Pancreas (tissue), 10 donors: ENCODE data around the gene CCDC86. TPM values are rescaled to one million over a fixed set of nuclear protein-coding genes. Genes with fewer than 3 reads are reported as not detected.

Experiments used
- ATAC-seq, 4 donors: fragments of 200-7000 bp; cut with Tn5 transposase; one replicate each; pipeline versions ENCODE4 v1.8.0 to v1.9.1; 2020; ENCODE audit warnings: mild to moderate bottlenecking in 4 of 4, moderate library complexity in 4 of 4
- DNase-seq, 6 donors: peaks; one replicate each; pipeline ENCODE4 v3.0.0-alpha.2; 2020
- FAIRE-seq: peaks from 2 replicates; lab custom pipeline; 2012; peaks lifted over from hg19 to GRCh38; lab: Jason Lieb, UNC
- H3K27ac ChIP-seq, 4 donors: fragments of 200-600 bp; sonication (generic); 1 replicate in 3 of 4; 2 replicates in 1 of 4; pipeline versions ENCODE4 v1.5.0 to v1.8.0; 2020
- H3K27me3 ChIP-seq, 4 donors: fragments of 200-600 bp; one replicate each; pipeline ENCODE4 v1.8.0; 2021
- H3K36me3 ChIP-seq, 3 donors: fragments of 200-600 bp; sonication (generic) in 1 of 3; one replicate each; pipeline versions ENCODE4 v1.5.0 to v1.8.0; 2020 to 2021
- H3K4me1 ChIP-seq, 3 donors: fragments of 200-600 bp; one replicate each; pipeline ENCODE4 v1.8.0; 2021
- H3K4me3 ChIP-seq, 4 donors: fragments of 200-600 bp; sonication (generic) in 2 of 4; one replicate each; pipeline versions ENCODE4 v1.5.0 to v1.8.0; 2020 to 2021
- H3K9me3 ChIP-seq, 4 donors: fragments of 200-600 bp; one replicate each; pipeline ENCODE4 v1.8.0; 2021
- CTCF ChIP-seq, 4 donors: fragments of 200-600 bp; sonication (generic) in 3 of 4; IDR thresholded peaks; one replicate each; pipeline versions ENCODE4 v1.5.0 to v1.8.0; 2021; ENCODE audit warnings: antibody characterized with exemption in 4 of 4
- WGBS, 2 donors: extraction: QIAGEN DNeasy Blood & Tissue Kit; methylation state at CpG; one replicate each; pipeline ENCODE4 v1.1.7; 2013; 5-methylcytosine and 5-hydroxymethylcytosine counted together
- intact Hi-C, 3 donors: fragments of 100-400 bp; cut with DNase I; formaldehyde crosslinking; loops; one replicate each; pipeline versions ENCODE4 v1.11.1 to v1.14.2; 2022
- polyA plus RNA-seq, 2 donors: library from polyadenylated mRNA; stranded (reverse); fragments of 200-250 nt; gene quantifications; one replicate each; pipeline ENCODE4 v1.2.3, GENCODE V29; 2013
- total RNA-seq, 6 donors: library from RNA; stranded (reverse); fragmentation: NEBNext Ultra II Directional in 4 of 6; extraction: Animal tissue kit (Norgen Biotek cat#: 25700) in 4 of 6; gene quantifications; one replicate each; pipeline versions ENCODE4 v1.2.1 to v1.2.4, GENCODE V29; 2021 to 2023
- donor health status: healthy with polysubstance abuse.
- donor health status: DM: no; HTN: no; CAD: no; lungs with moderate emphysema.
- donor health status: DM: no; HTN: no; CAD: no.
- donor health status: control.
- donor health status: control.
- donor health status: Bipolar disorder and iron deficiency.
- donor health status: DM: yes; HTN: yes; CAD: no.
- donor health status: DM: no; HTN: no; CAD: no.
- donor health status: DM: no; HTN: no; CAD: no.
- donor health status: DM: yes; HTN: yes; CAD: no.

Gene CCDC86
- total and polyA plus RNA-seq, 8 donors, result 6.3 to 20.8 (median 11.0) TPM

GRCh38 chr11:60899046-60899936 is 57.4 kb downstream of the CCDC86 start:
- peak; percentile 76 to 89 (median 88) for TF ChIP-seq CTCF (IDR thresholded peaks at IDR 0.05)
- no peak overlapping the region for H3K4me3 ChIP-seq
- peaks cover 21 to 88% (median 60%) of the 10 kb centered on the region in 3 donors for H3K36me3 ChIP-seq
- WGBS, 2 donors, result 54 to 55% methylated on average over 12 of the region's 12 CpGs
- intact Hi-C loops, result loop anchor here (5.0 to 10.0 kb wide), 3 partner anchors 54 to 67 kb away; partner anchors contain the start of gene CCDC86 (in 1 of the 3)
- FAIRE-seq (no peak), DNase-seq (peak in 2 of 6 donors; percentile 22 to 54), ATAC-seq (peak; percentile 61 to 90 (median 86))
- H3K27ac ChIP-seq, result no peak overlapping the region
- no peaks in the 10 kb centered on the region for H3K9me3 ChIP-seq
- H3K4me1 ChIP-seq, result peaks cover 0 to 6% (median 2%) of the 10 kb centered on the region in 3 donors
- H3K27me3 ChIP-seq, result no peaks in the 10 kb centered on the region

DNA sequence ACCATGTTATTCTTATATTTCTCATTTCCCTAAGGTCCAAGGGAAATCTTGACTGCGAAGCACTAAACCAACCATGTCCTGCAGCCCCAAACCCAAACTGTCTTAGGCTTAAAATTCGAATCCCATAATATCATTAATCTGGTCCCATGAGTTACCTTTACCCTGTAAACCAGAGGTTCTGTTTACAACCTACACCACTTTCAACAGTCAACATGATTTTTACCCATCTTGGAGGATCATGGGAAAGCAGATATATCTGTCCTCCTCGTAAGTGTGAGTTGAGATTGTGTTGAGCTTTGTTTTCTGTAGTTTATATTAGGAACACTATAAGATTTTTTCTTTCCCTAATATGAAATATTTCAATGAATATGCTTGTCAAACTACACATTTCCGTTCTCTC is 58.1 kb downstream of the CCDC86 start:
- H3K36me3 ChIP-seq, result peaks cover 21 to 81% (median 60%) of the 10 kb centered on the region in 3 donors
- FAIRE-seq, result no peak

More for the DNA sequence above, 58.1 kb downstream of the CCDC86 start:
- DNase-seq, result no peak
- Histone ChIP-seq H3K27me3 (no peaks in the 10 kb centered on the region), H3K4me1 (peaks cover 0 to 11% (median 9%) of the 10 kb centered on the region in 3 donors), H3K9me3 (no peaks in the 10 kb centered on the region), H3K4me3 (no peak overlapping the region), H3K27ac (no peak overlapping the region)
- intact Hi-C loops, result loop anchor here (5.0 to 10.0 kb wide), 3 partner anchors 55 to 68 kb away; partner anchors contain the start of gene CCDC86 (in 1 of the 3)
- no peak for TF ChIP-seq CTCF (IDR thresholded peaks at IDR 0.05)
- WGBS, 2 donors, result 71 to 77% methylated on average over 4 of the region's 4 CpGs
- no peak for ATAC-seq

Other genes with a start within 250 kb of the CCDC86 start
- gene MS4A8, start 142.5 kb upstream of the CCDC86 start, total RNA-seq, result 1 to 10 TPM in 4 of 6 donors, under 1 TPM in 2; 0.56 to 2.9 (median 1.7) TPM
- 1 to 10 TPM in 1 of 2 donors, under 1 TPM in 1; 0.91 to 4.2 TPM for gene MS4A8, start 142.5 kb upstream of the CCDC86 start, polyA plus RNA-seq
- not detected for gene MS4A18, start 117.4 kb upstream of the CCDC86 start, total RNA-seq
- not detected for gene MS4A18, start 117.4 kb upstream of the CCDC86 start, polyA plus RNA-seq
- gene MS4A15, start 85.2 kb upstream of the CCDC86 start, total RNA-seq, result under 1 TPM in 1 of 6 donors, not detected in 5; 0.09 TPM
- gene MS4A15, start 85.2 kb upstream of the CCDC86 start, polyA plus RNA-seq, result not detected
- gene MS4A10, start 56.8 kb upstream of the CCDC86 start, total RNA-seq, result not detected
- gene MS4A10, start 56.8 kb upstream of the CCDC86 start, polyA plus RNA-seq, result not detected
- under 1 TPM; 0.09 to 0.67 (median 0.28) TPM for gene PTGDR2, start 13.8 kb downstream of the CCDC86 start, total RNA-seq
- gene PTGDR2, start 13.8 kb downstream of the CCDC86 start, polyA plus RNA-seq, result 1 to 10 TPM; 1.4 to 5.7 TPM
- gene ZP1, start 25.4 kb downstream of the CCDC86 start, total RNA-seq, result not detected
- 1 to 10 TPM in 1 of 2 donors, under 1 TPM in 1; 0.34 to 1.5 TPM for gene ZP1, start 25.4 kb downstream of the CCDC86 start, polyA plus RNA-seq
- gene PRPF19, start 64.5 kb downstream of the CCDC86 start, total RNA-seq, result 10 to 100 TPM; 33.9 to 50.1 (median 45.5) TPM
- 10 to 100 TPM; 44.2 to 50.1 TPM for gene PRPF19, start 64.5 kb downstream of the CCDC86 start, polyA plus RNA-seq
- 10 to 100 TPM; 35.1 to 51.9 (median 40.0) TPM for gene TMEM109, start 72.0 kb downstream of the CCDC86 start, total RNA-seq
- 10 to 100 TPM; 28.2 to 53.0 TPM for gene TMEM109, start 72.0 kb downstream of the CCDC86 start, polyA plus RNA-seq
- gene TMEM132A, start 82.3 kb downstream of the CCDC86 start, total RNA-seq, result 10 to 100 TPM in 2 of 6 donors, 1 to 10 TPM in 4; 3.1 to 36.7 (median 3.6) TPM
- 10 to 100 TPM in 1 of 2 donors, 1 to 10 TPM in 1; 5.9 to 12.1 TPM for gene TMEM132A, start 82.3 kb downstream of the CCDC86 start, polyA plus RNA-seq
- gene SLC15A3, start 110.1 kb downstream of the CCDC86 start, total RNA-seq, result 10 to 100 TPM in 2 of 6 donors, 1 to 10 TPM in 4; 2.0 to 25.3 (median 4.5) TPM
- 1 to 10 TPM; 5.8 to 7.7 TPM for gene SLC15A3, start 110.1 kb downstream of the CCDC86 start, polyA plus RNA-seq
- gene CD6, start 129.6 kb downstream of the CCDC86 start, total RNA-seq, result 1 to 10 TPM in 4 of 6 donors, under 1 TPM in 2; 0.23 to 2.3 (median 1.2) TPM
- under 1 TPM; 0.65 to 0.96 TPM for gene CD6, start 129.6 kb downstream of the CCDC86 start, polyA plus RNA-seq